ENCODE results near the gene LRPAP1. TPM values are rescaled to one million over a fixed set of nuclear protein-coding genes. Genes with fewer than 3 reads are reported as not detected.

LRPAP1 gene
- total RNA-seq, 1 donor, result 82.9 TPM

Other genes with a start within 250 kb of the LRPAP1 start
- 19.2 and 61.2 TPM in 2 replicates for gene RGS12, start 239.4 kb downstream of the LRPAP1 start, total RNA-seq
- gene HGFAC, start 90.5 kb downstream of the LRPAP1 start, total RNA-seq, result not detected in 2 replicates
- not detected in 2 replicates for gene DOK7, start 69.1 kb downstream of the LRPAP1 start, total RNA-seq
- gene ADRA2C, start 234.0 kb upstream of the LRPAP1 start, total RNA-seq, result 1.1 and 1.5 TPM in 2 replicates